Parathyroid adenoma (tissue), 2 donors: ENCODE measurements around the gene MANF.

Source experiments
- H2AFZ ChIP-seq: fragments of 300-600 bp; sonication (generic); one replicate; pipeline ENCODE4 v1.7.0; 2017; ENCODE audit warnings: antibody characterized with exemption, mild to moderate bottlenecking
- H3K27ac ChIP-seq: fragments of 300-600 bp; sonication (generic); one replicate; pipeline ENCODE4 v1.7.0; 2017
- H3K27me3 ChIP-seq: fragments of 300-600 bp; sonication (generic); one replicate; pipeline ENCODE4 v1.7.0; 2017; ENCODE audit warnings: low read length; ENCODE audit not compliant: control insufficient read depth, insufficient read depth
- H3K36me3 ChIP-seq: fragments of 300-600 bp; sonication (generic); one replicate; pipeline ENCODE4 v1.7.0; 2017; ENCODE audit warnings: low read length; ENCODE audit not compliant: control insufficient read depth, insufficient read depth
- H3K4me1 ChIP-seq: fragments of 300-600 bp; sonication (generic); one replicate; pipeline ENCODE4 v1.7.0; 2017; ENCODE audit warnings: control low read depth
- H3K4me2 ChIP-seq: fragments of 300-600 bp; sonication (generic); one replicate; pipeline ENCODE4 v1.7.0; 2017; ENCODE audit warnings: low read length
- H3K4me3 ChIP-seq: fragments of 300-600 bp; sonication (generic); one replicate; pipeline ENCODE4 v1.7.0; 2017; ENCODE audit warnings: low read depth, low read length
- H3K79me2 ChIP-seq: fragments of 300-600 bp; sonication (generic); one replicate; pipeline ENCODE4 v1.7.0; 2017; ENCODE audit warnings: control low read depth
- H3K9ac ChIP-seq: fragments of 300-600 bp; sonication (generic); one replicate; pipeline ENCODE4 v1.7.0; 2017; ENCODE audit warnings: mild to moderate bottlenecking
- H3K9me3 ChIP-seq: fragments of 300-600 bp; sonication (generic); one replicate; pipeline ENCODE4 v1.7.0; 2017; ENCODE audit warnings: low read length; ENCODE audit not compliant: control insufficient read depth
- TF ChIP-seq, protein P1 (sequence below): fragments of 300-600 bp; sonication (generic); IDR thresholded peaks from one replicate; pipeline ENCODE4 v1.7.0; 2017; ENCODE audit warnings: antibody characterized with exemption, mild to moderate bottlenecking
- donor health status: primary hyperparathyroidism.

MANF gene

DNA sequence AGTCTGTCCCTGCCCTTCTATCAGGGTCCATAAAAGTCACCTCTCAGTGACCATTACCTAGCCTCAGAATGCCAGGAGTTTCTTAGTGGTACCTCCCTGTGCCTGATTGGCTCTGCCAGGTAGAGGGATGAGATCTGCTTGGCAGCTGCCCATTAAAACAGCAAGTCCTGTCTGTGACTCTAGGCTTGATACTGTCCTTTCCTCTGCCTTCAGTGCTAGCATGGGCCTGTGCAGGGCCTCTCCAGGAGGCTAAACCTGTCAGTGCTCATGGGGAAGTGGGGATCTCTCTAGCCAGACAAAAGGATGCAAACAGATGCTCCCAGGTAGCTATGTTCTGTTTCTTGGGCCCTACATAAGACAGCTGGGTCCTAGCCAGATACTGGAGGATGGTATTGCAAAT, 10.0 kb upstream of the MANF start:
- Histone ChIP-seq H3K4me2 (no peak overlapping the region), H2AFZ (no peak overlapping the region), H3K79me2 (no peaks in the 10 kb centered on the region), H3K27ac (no peak overlapping the region), H3K9ac (no peak overlapping the region), H3K27me3 (no peaks in the 10 kb centered on the region), H3K4me1 (no peaks in the 10 kb centered on the region), H3K36me3 (no peaks in the 10 kb centered on the region), H3K9me3 (no peaks in the 10 kb centered on the region), H3K4me3 (no peak overlapping the region)
- TF ChIP-seq, protein P1, sequence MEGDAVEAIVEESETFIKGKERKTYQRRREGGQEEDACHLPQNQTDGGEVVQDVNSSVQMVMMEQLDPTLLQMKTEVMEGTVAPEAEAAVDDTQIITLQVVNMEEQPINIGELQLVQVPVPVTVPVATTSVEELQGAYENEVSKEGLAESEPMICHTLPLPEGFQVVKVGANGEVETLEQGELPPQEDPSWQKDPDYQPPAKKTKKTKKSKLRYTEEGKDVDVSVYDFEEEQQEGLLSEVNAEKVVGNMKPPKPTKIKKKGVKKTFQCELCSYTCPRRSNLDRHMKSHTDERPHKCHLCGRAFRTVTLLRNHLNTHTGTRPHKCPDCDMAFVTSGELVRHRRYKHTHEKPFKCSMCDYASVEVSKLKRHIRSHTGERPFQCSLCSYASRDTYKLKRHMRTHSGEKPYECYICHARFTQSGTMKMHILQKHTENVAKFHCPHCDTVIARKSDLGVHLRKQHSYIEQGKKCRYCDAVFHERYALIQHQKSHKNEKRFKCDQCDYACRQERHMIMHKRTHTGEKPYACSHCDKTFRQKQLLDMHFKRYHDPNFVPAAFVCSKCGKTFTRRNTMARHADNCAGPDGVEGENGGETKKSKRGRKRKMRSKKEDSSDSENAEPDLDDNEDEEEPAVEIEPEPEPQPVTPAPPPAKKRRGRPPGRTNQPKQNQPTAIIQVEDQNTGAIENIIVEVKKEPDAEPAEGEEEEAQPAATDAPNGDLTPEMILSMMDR, result no peak

DNA sequence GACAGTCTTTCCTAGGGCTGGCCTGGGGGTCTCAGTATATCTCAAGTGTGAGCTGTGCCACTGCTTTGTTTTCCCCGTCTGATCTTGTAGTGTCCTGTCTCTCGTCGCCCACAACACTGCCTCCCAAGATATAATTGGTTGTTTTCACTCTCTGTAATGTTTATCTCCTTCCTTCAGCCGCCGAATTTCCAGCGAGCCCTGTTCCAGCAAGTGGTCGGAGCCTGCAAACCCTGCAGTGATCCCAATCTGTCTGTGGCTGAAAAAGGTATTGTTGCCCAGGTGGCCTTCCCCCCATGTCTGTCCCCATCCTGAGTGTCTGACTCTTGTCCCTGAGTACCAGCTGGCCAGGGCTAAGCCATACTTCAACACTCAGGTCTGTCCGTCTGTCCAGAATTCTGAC, 9.5 kb upstream of the MANF start:
- no peaks in the 10 kb centered on the region for H3K4me1 ChIP-seq
- H3K9ac ChIP-seq, result no peak overlapping the region
- no peak overlapping the region for H2AFZ ChIP-seq
- H3K4me2 ChIP-seq, result no peak overlapping the region
- H3K9me3 ChIP-seq, result no peaks in the 10 kb centered on the region
- no peaks in the 10 kb centered on the region for H3K79me2 ChIP-seq
- H3K4me3 ChIP-seq, result no peak overlapping the region
- H3K27ac ChIP-seq, result no peak overlapping the region
- no peaks in the 10 kb centered on the region for H3K36me3 ChIP-seq
- no peaks in the 10 kb centered on the region for H3K27me3 ChIP-seq
- TF ChIP-seq, protein P1, result no peak

DNA sequence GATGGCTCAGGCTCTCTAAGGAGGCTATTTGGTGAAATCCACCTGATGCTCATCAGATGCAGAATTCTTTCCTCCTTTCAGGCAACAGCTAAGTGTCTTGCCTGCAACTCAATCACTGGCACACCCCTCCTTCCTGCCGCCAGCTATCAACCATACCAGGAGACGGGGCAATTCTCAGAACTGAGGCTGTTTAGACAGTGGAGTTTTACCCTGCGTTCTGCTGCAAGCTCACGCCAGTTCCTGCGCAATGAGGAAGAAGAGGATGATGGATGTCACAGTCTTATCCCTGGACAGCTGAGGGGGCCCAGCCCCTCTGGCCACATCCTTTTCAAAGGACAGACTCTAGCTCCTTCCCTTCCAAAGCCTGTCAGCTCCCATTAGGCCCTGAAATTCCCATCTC, 7.0 kb upstream of the MANF start:
- H2AFZ ChIP-seq, result no peak overlapping the region
- H3K27me3 ChIP-seq, result no peaks in the 10 kb centered on the region
- H3K4me3 ChIP-seq, result no peak overlapping the region
- H3K9ac ChIP-seq, result no peak overlapping the region
- H3K4me2 ChIP-seq, result no peak overlapping the region
- H3K36me3 ChIP-seq, result no peaks in the 10 kb centered on the region
- H3K4me1 ChIP-seq, result no peaks in the 10 kb centered on the region
- no peak overlapping the region for H3K27ac ChIP-seq
- no peaks in the 10 kb centered on the region for H3K9me3 ChIP-seq
- no peaks in the 10 kb centered on the region for H3K79me2 ChIP-seq
- TF ChIP-seq, protein P1, result no peak

DNA sequence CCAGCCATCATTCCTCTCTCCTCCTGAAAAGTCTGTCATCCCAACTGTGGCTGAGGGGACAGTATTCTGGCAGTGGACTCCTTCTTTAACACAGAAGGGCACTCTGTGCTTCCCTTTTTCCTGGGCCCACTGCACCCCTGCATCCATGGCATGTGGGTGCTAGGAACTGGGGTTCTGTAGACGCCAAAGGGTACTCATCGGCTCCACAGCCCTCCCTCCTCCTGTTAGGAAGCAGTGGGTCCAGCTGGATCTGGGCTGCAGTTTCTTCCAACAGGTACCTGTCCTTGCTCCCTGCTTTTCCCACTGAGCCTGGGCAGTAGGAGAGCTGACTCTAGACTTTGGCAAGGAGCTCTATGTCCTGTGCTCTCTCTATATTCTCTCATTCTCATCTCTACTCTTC, 6.4 kb upstream of the MANF start:
- H3K4me1 ChIP-seq, result peaks cover 5% of the 10 kb centered on the region
- H3K79me2 ChIP-seq, result no peaks in the 10 kb centered on the region
- no peaks in the 10 kb centered on the region for H3K36me3 ChIP-seq
- H3K4me2 ChIP-seq, result no peak overlapping the region
- TF ChIP-seq, protein P1, result no peak
- H3K4me3 ChIP-seq, result no peak overlapping the region
- H3K9ac ChIP-seq, result no peak overlapping the region
- no peak overlapping the region for H3K27ac ChIP-seq
- no peaks in the 10 kb centered on the region for H3K9me3 ChIP-seq
- H2AFZ ChIP-seq, result no peak overlapping the region
- no peaks in the 10 kb centered on the region for H3K27me3 ChIP-seq

DNA sequence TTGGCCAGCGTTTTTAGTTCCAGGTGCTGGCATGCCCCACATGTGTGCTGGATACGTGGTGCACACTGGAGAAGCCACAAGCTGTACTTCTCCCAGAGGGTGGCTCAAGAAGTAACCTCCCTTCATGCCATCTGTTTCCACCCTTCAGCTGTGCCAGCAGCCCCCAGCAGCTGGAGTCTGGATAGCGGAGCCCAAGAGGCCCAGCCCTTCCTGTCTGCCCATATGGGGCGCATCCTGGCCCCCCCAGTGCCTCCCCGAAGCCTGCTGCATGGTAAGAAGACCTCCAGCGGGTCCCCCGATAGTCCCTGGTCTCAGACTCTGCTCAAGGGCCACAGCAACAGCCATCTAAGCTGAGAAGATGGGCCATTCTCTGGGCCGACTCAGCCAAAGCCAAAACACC, 5.8 kb upstream of the MANF start:
- Histone ChIP-seq H3K4me3 (no peak overlapping the region), H3K36me3 (no peaks in the 10 kb centered on the region), H3K27me3 (no peaks in the 10 kb centered on the region)

More for the DNA sequence above, 5.8 kb upstream of the MANF start:
- H3K4me1 ChIP-seq, result peaks cover 10% of the 10 kb centered on the region
- H2AFZ ChIP-seq, result no peak overlapping the region
- TF ChIP-seq, protein P1, result no peak
- H3K79me2 ChIP-seq, result peaks cover 2% of the 10 kb centered on the region
- no peak overlapping the region for H3K27ac ChIP-seq
- H3K4me2 ChIP-seq, result no peak overlapping the region
- no peak overlapping the region for H3K9ac ChIP-seq
- H3K9me3 ChIP-seq, result no peaks in the 10 kb centered on the region
